Muscle layer of duodenum (tissue), 2 donors: Measurements from ENCODE around the gene MSL1.

Experiments used
- H3K27ac ChIP-seq: one replicate; pipeline ENCODE4 v1.7.0; 2013; ENCODE audit warnings: mild to moderate bottlenecking, low read length
- H3K27me3 ChIP-seq: one replicate; pipeline ENCODE4 v1.7.0; 2013; ENCODE audit warnings: low read depth, mild to moderate bottlenecking, control low read depth, low read length
- H3K36me3 ChIP-seq, 2 donors: one replicate each; pipeline ENCODE4 v1.7.0; 2013; ENCODE audit warnings: low read length in 2 of 2, control low read depth in 1 of 2, mild to moderate bottlenecking in 1 of 2; ENCODE audit not compliant: insufficient read depth in 2 of 2, control insufficient read depth in 1 of 2
- H3K4me1 ChIP-seq, 2 donors: one replicate each; pipeline ENCODE4 v1.7.0; 2013; ENCODE audit warnings: low read length in 2 of 2, mild to moderate bottlenecking in 2 of 2, control low read depth in 1 of 2, moderate library complexity in 1 of 2; ENCODE audit not compliant: insufficient read depth in 2 of 2, control insufficient read depth in 1 of 2
- H3K4me3 ChIP-seq, 2 donors: one replicate each; pipeline ENCODE4 v1.7.0; 2013; ENCODE audit warnings: low read length in 2 of 2, low read depth in 1 of 2, mild to moderate bottlenecking in 1 of 2
- H3K9me3 ChIP-seq, 2 donors: one replicate each; pipeline ENCODE4 v1.7.0; 2013; ENCODE audit warnings: low read length in 2 of 2, control low read depth in 1 of 2, mild to moderate bottlenecking in 1 of 2; ENCODE audit not compliant: control insufficient read depth in 1 of 2
- donor health status: healthy.

Gene MSL1

GRCh38 chr17:40093580-40094201, 28.1 kb upstream of the MSL1 start:
- no peaks in the 10 kb centered on the region for H3K9me3 ChIP-seq
- H3K36me3 ChIP-seq = peaks cover 46 to 62% of the 10 kb centered on the region in 2 donors
- H3K27ac ChIP-seq = peak overlapping the region; percentile 42
- H3K27me3 ChIP-seq = no peaks in the 10 kb centered on the region
- peaks cover 26 to 93% of the 10 kb centered on the region in 2 donors for H3K4me1 ChIP-seq
- H3K4me3 ChIP-seq = peak overlapping the region in 1 of 2 donors; percentile 31

DNA sequence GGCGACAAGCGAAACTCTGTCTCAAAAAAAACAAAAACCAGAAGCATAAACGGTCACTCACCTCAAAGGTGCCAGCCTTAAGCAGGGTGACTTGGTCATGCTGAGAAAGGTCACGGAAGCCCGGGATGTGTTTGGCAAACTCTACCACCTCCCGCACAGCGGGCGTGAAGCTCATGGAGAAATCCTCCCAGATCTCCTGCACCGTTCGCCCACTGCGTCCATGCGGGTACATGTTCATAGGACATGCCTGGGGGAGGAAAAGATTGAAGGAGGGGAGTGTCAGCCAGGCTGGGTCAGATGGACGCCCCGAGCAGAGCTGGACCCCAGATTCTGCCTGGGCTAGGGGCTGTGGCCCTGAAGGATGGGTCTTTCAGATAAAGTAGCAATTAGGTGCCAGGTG, 26.9 kb upstream of the MSL1 start:
- Histone ChIP-seq H3K4me1 (peaks cover 27 to 83% of the 10 kb centered on the region in 2 donors), H3K27ac (peak overlapping the region; percentile 36), H3K9me3 (no peaks in the 10 kb centered on the region), H3K4me3 (no peak overlapping the region), H3K36me3 (peaks cover 38 to 52% of the 10 kb centered on the region in 2 donors), H3K27me3 (no peaks in the 10 kb centered on the region)

- H3K4me3 ChIP-seq = peak overlapping the region in 1 of 2 donors; percentile 6
- peaks cover 38 to 56% of the 10 kb centered on the region in 2 donors for H3K36me3 ChIP-seq
- H3K4me1 ChIP-seq = peaks cover 27 to 77% of the 10 kb centered on the region in 2 donors
- no peak overlapping the region for H3K27ac ChIP-seq
- no peaks in the 10 kb centered on the region for H3K27me3 ChIP-seq
- no peaks in the 10 kb centered on the region for H3K9me3 ChIP-seq
These were observed 26.3 kb upstream of the MSL1 start for GRCh38 chr17:40095351-40095943.

DNA sequence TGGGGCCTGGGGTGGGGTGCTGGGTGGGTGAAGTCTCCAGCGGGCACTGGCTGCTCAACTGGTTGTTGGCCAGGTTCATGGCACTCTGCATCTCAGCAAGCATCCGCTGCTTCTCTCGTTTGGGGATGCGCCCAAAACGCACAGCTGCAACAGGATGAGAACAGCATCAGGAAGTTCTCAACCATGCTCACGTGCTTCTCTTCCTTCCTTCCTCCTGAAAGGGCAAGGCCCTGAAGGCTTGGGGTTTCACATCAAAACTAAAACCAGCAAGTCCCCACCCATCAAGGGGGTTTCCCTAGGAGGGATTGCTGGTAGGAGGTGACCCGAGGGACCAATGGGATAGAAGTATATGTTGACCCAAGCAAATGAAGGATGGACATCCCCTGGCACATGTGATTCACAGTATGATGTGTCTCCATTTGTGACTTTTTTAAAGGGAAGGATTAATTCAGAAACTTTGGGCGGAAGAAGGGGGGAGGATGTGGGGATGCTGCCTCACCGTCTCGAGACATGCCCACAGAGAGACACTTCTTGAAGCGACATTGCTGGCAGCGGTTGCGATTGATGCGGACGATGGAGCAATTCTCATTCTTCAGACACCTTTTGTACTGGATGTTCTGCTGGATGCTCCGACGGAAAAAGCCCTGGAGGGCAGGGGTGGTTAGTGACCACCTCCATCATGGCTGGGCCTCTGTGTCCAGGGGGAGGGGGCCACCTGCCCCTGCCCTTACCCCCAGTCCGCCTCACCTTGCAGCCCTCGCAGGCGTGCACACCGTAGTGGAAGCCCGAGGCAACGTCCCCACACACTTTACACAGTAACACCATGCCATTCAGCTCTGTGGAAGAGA, 25.6 kb upstream of the MSL1 start:
- peak overlapping the region in 1 of 2 donors; percentile 95 for H3K4me3 ChIP-seq
- H3K4me1 ChIP-seq = peaks cover 32 to 76% of the 10 kb centered on the region in 2 donors
- H3K27ac ChIP-seq = peak overlapping the region; percentile 99
- H3K9me3 ChIP-seq = no peaks in the 10 kb centered on the region
- H3K27me3 ChIP-seq = no peaks in the 10 kb centered on the region
- peaks cover 38 to 56% of the 10 kb centered on the region in 2 donors for H3K36me3 ChIP-seq

DNA sequence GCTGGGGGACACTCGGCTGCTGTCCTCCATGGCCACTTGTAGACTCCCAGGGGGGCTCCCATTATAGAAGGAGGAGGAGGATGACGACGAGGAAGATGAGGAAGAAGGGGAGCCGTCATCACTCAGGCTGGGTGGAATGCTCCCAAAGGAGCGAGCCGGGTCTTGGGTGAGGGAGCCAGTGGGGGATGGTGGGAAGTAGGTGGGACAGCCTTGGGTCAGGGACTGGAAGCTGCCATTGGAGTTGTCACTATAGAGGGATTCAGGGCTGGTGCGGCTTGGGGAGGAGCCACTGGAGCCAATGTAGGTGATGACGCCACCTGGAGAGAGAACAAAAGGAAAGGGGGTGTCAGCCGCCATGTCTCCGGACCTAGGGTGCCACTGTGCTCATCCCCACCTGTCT, 24.7 kb upstream of the MSL1 start:
- Histone ChIP-seq H3K36me3 (peaks cover 38 to 56% of the 10 kb centered on the region in 2 donors), H3K27ac (peak overlapping the region; percentile 99), H3K9me3 (no peaks in the 10 kb centered on the region), H3K4me3 (peak overlapping the region; percentile 64 to 95), H3K4me1 (peaks cover 37 to 71% of the 10 kb centered on the region in 2 donors), H3K27me3 (no peaks in the 10 kb centered on the region)

GRCh38 chr17:40097931-40098845, 23.6 kb upstream of the MSL1 start:
- H3K4me1 ChIP-seq = peaks cover 43 to 67% of the 10 kb centered on the region in 2 donors
- H3K4me3 ChIP-seq = peak overlapping the region; percentile 64 to 95
- peak overlapping the region; percentile 99 for H3K27ac ChIP-seq
- peaks cover 38 to 52% of the 10 kb centered on the region in 2 donors for H3K36me3 ChIP-seq
- no peaks in the 10 kb centered on the region for H3K9me3 ChIP-seq
- H3K27me3 ChIP-seq = no peaks in the 10 kb centered on the region

GRCh38 chr17:40098846-40099618, 22.7 kb upstream of the MSL1 start:
- Histone ChIP-seq H3K27me3 (no peaks in the 10 kb centered on the region), H3K9me3 (no peaks in the 10 kb centered on the region), H3K4me1 (peaks cover 51 to 66% of the 10 kb centered on the region in 2 donors), H3K4me3 (peak overlapping the region; percentile 88 to 95), H3K27ac (peak overlapping the region; percentile 99), H3K36me3 (peaks cover 30 to 43% of the 10 kb centered on the region in 2 donors)

- no peaks in the 10 kb centered on the region for H3K9me3 ChIP-seq
- peak overlapping the region; percentile 98 for H3K27ac ChIP-seq
- H3K36me3 ChIP-seq = peaks cover 23 to 38% of the 10 kb centered on the region in 2 donors
- no peaks in the 10 kb centered on the region for H3K27me3 ChIP-seq
- peak overlapping the region; percentile 88 to 95 for H3K4me3 ChIP-seq
- H3K4me1 ChIP-seq = peaks cover 57 to 66% of the 10 kb centered on the region in 2 donors
These were observed 22.0 kb upstream of the MSL1 start for GRCh38 chr17:40099619-40100418.

- Histone ChIP-seq H3K27ac (peak within 1 kb of the TSS; percentile 98), H3K36me3 (peaks cover 18 to 32% of the 10 kb centered on the region in 2 donors), H3K4me1 (peaks cover 62 to 66% of the 10 kb centered on the region in 2 donors), H3K4me3 (peak within 1 kb of the TSS; percentile 88 to 95), H3K9me3 (no peaks in the 10 kb centered on the region), H3K27me3 (no peaks in the 10 kb centered on the region)
These were observed 21.4 kb upstream of the MSL1 start, which contains the start of gene NR1D1 for GRCh38 chr17:40100419-40100668. Gene NR1D1, minus strand, starts transcription at chr17:40100589. Its CDS starts 495 bp downstream, at chr17:40100094.
